Muscle of leg (tissue), 11 donors: ENCODE data around the gene FHL1. TPM values are rescaled to one million over a fixed set of nuclear protein-coding genes. Genes with fewer than 3 reads are reported as not detected.

Experiments used
- DNase-seq: peaks from one replicate; pipeline ENCODE4 v3.0.0; 2013
- H3K27ac ChIP-seq: one replicate; pipeline ENCODE4 v1.5.1; 2013; ENCODE audit warnings: mild to moderate bottlenecking, low read length, control low read depth
- H3K27me3 ChIP-seq: one replicate; pipeline ENCODE4 v1.6.1; 2013; ENCODE audit warnings: low read length; ENCODE audit not compliant: control insufficient read depth, insufficient read depth
- H3K36me3 ChIP-seq: one replicate; pipeline ENCODE4 v1.6.1; 2013; ENCODE audit warnings: low read length; ENCODE audit not compliant: control insufficient read depth, insufficient read depth
- H3K4me1 ChIP-seq: one replicate; pipeline ENCODE4 v1.6.1; 2013; ENCODE audit warnings: low read length; ENCODE audit not compliant: control insufficient read depth, insufficient read depth
- H3K4me3 ChIP-seq: one replicate; pipeline ENCODE4 v1.5.1; 2013; ENCODE audit warnings: low read length, control low read depth
- H3K9me3 ChIP-seq: replicated peaks from 2 replicates; pipeline ENCODE4 v1.6.1; 2013; ENCODE audit warnings: low read depth, low read length; ENCODE audit not compliant: control insufficient read depth
- WGBS: methylation state at CpG from one replicate; pipeline ENCODE4 v1.1.5; 2013; ENCODE audit warnings: missing lambda C conversion rate; ENCODE audit not compliant: insufficient coverage; 5-methylcytosine and 5-hydroxymethylcytosine counted together
- polyA plus RNA-seq, 8 donors: library from polyadenylated mRNA; unstranded; fragments of 120-200 nt; gene quantifications; one replicate each; pipeline versions ENCODE4 v1.2.1 to v1.2.3, GENCODE V29; 2013; ENCODE audit warnings: inconsistent platforms in 1 of 8, low replicate concordance in 1 of 8; ENCODE audit not compliant: insufficient read length in 8 of 8, insufficient read depth in 1 of 8
- total RNA-seq: library from RNA; stranded (reverse); fragments of 120-200 nt; gene quantifications from one replicate; pipeline ENCODE4 v1.2.4, GENCODE V29; 2013

FHL1 gene
- total and polyA plus RNA-seq, 9 donors = 1,092 to 1,847 (median 1,474) TPM

DNA sequence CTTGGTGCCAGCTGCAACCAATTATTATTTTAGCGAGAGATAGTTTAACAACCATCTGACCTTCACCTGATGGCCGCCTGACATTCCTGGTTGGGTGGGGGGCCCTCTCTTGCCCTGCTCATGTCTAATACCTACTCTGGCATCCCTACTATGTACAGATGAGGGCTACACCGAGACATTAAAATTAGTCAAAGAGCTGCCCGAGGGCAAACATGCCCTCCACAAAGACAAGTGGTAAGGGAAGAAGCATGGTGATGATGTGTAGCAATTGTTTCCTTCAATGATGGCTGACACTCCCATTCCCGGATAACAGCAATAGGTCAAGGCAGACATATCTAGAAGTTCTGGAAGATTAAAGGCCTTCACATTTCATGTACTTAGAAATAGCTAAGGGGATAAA lies 54.3 kb downstream of the FHL1 start:
- peaks cover 17% of the 10 kb centered on the region for H3K4me1 ChIP-seq
- peaks cover 6% of the 10 kb centered on the region for H3K36me3 ChIP-seq
- peaks cover 7% of the 10 kb centered on the region for H3K27me3 ChIP-seq
- H3K27ac ChIP-seq = no peak overlapping the region
- WGBS = 20% methylated on average over 1 of the region's 5 CpGs
- no peaks in the 10 kb centered on the region for H3K9me3 ChIP-seq
- DNase-seq = no peak
- no peak overlapping the region for H3K4me3 ChIP-seq

DNA sequence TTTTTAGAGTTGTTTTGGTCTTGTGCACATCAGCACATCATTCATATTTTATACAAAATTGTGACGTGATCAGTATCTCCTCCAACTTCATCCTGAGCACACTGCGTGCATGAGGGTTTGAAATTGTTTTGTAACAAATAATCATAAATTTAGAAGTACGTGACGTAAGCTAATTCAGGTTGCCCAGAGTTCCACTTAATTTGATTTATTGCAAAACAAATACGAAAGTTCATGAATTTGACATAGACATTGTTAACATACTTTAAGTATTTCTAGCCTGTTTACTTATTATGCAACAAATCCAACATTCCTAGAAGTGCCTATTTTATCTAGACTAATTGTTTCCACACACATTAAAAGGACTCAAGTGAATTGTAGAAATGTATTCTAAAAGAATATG lies 55.6 kb downstream of the FHL1 start:
- H3K36me3 ChIP-seq = peaks cover 18% of the 10 kb centered on the region
- WGBS = no CpG with 5 or more reads among the region's 5 CpGs
- no peaks in the 10 kb centered on the region for H3K9me3 ChIP-seq
- no peak for DNase-seq
- no peak overlapping the region for H3K27ac ChIP-seq
- H3K4me3 ChIP-seq = no peak overlapping the region
- peaks cover 8% of the 10 kb centered on the region for H3K27me3 ChIP-seq
- peaks cover 19% of the 10 kb centered on the region for H3K4me1 ChIP-seq

DNA sequence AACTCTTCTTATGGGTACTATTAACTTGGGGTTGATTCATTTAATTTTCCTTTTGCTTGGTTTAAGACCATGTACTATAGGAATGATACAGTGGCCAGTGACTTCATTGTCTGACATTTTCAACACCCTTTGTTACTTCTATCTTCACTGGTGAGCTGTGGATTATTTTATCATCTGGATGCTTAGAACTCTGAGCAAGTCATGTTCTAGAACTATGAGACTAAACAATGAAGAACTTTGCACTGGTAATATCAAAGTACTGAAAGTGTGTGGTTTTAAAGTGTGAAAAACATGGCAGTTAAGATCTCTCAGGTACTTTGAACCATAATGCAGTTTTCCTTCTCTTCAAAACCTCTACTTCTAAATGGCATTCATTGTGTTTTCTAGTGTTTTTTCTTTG lies 56.1 kb downstream of the FHL1 start:
- H3K9me3 ChIP-seq = no peaks in the 10 kb centered on the region
- H3K4me3 ChIP-seq = no peak overlapping the region
- DNase-seq = no peak
- H3K27ac ChIP-seq = peak overlapping the region; percentile 8
- H3K36me3 ChIP-seq = peaks cover 24% of the 10 kb centered on the region
- H3K4me1 ChIP-seq = peaks cover 19% of the 10 kb centered on the region
- H3K27me3 ChIP-seq = peaks cover 13% of the 10 kb centered on the region

DNA sequence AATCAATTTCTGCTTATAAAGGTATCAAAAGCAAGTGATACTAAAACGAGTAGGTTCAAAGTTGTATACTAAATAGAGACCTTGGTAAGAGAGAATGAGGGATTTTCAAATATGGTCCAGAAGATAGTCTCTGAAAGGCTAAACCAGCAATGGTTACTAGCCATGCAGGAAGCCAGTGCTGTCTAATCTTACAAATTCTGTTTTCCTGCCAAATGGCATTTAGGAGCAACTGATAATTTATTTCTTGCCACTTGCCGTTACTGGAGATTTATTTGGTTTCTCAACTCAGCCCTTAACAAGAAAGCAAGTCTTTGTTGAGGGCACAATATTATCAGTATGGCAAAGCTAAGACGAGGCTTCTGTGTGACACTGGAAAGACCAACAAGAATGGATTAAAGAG lies 56.6 kb downstream of the FHL1 start:
- H3K27me3 ChIP-seq = peaks cover 16% of the 10 kb centered on the region
- H3K4me1 ChIP-seq = peaks cover 19% of the 10 kb centered on the region
- DNase-seq = no peak
- WGBS = 40% methylated on average over 1 of the region's 3 CpGs
- peak overlapping the region; percentile 78 for H3K27ac ChIP-seq
- H3K4me3 ChIP-seq = peak overlapping the region; percentile 11
- peaks cover 27% of the 10 kb centered on the region for H3K36me3 ChIP-seq
- no peaks in the 10 kb centered on the region for H3K9me3 ChIP-seq

DNA sequence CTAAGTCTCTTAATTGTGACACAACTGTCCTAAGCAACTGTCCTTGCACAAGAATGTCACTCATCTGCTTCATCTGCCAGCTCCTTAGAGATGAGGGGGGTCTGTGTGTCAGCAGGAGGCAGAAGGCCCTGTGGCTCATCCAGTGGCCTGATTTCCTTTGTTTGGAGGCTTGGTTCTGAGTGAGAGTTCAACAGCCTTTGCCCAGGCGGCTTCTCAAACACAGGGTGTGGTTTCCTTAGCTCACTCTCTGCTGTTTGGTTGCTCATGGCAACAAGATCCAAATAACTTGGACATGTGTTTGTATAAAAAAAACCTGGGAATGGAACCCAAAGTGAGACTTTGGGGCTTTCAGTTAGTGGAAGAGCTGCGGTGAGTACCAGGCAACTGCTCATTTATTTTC lies 57.2 kb downstream of the FHL1 start:
- peak; percentile 89 for DNase-seq
- Histone ChIP-seq H3K27me3 (peaks cover 21% of the 10 kb centered on the region), H3K9me3 (no peaks in the 10 kb centered on the region), H3K4me3 (peak overlapping the region; percentile 21), H3K36me3 (peaks cover 31% of the 10 kb centered on the region), H3K4me1 (peaks cover 19% of the 10 kb centered on the region), H3K27ac (peak overlapping the region; percentile 78)
- WGBS = 25% methylated on average over 1 of the region's 2 CpGs

DNA sequence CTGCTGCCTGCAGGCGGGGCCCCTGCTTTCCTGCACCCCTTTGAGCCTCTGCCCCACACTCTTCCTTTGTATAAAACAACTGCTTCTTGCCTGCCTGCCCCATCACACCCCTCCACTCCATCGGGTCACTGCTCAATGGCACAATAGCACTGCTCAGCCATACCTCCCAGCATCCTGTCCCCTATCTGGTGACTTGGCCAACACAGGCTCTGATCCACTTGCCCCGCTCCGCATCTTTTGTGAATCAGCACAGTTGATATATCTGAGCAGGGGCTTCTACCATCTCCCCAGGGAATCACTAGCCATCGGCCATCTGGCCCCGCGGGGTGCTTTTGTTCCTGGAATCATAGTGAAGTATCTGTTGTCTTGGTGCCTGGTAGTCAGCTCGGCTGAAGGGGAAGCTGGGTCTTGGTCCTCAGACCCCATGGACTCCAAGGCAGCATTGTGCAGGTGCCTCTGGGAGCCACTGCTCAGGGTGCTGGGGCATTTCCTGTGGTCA lies 58.6 kb downstream of the FHL1 start:
- no peak for DNase-seq
- Histone ChIP-seq H3K27ac (no peak overlapping the region), H3K4me1 (peaks cover 17% of the 10 kb centered on the region), H3K27me3 (peaks cover 21% of the 10 kb centered on the region), H3K36me3 (peaks cover 33% of the 10 kb centered on the region), H3K9me3 (no peaks in the 10 kb centered on the region), H3K4me3 (no peak overlapping the region)
- 77% methylated on average over 7 of the region's 8 CpGs for WGBS

DNA sequence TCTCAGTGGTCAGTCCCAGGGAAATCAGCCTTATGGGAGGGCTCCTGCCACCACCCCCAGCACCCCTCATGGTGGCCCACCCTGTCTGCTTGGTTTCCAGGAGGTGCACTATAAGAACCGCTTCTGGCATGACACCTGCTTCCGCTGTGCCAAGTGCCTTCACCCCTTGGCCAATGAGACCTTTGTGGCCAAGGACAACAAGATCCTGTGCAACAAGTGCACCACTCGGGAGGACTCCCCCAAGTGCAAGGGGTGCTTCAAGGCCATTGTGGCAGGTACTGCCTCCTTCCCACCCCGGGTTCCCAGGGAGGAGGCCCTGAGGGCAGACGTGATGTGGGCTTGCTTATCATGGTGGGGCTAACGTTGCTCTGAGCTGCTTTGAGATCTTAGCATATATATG lies 59.6 kb downstream of the FHL1 start:
- Histone ChIP-seq H3K27ac (no peak overlapping the region), H3K4me1 (peaks cover 17% of the 10 kb centered on the region)

DNA sequence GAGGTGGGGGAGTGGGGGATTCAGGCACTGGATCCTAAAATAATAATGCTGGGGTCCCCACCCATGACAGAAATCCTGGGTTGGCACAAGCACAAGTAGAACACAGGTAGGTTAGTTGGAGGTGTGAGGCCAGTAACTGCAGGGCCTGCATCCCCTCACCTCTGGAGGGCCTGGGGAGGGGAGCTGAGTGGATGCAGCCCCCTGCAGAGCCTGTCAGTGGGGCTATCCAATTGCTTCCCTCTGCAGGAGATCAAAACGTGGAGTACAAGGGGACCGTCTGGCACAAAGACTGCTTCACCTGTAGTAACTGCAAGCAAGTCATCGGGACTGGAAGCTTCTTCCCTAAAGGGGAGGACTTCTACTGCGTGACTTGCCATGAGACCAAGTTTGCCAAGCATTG lies 60.2 kb downstream of the FHL1 start:
- Histone ChIP-seq H3K36me3 (peaks cover 33% of the 10 kb centered on the region), H3K27ac (no peak overlapping the region), H3K9me3 (no peaks in the 10 kb centered on the region), H3K4me1 (peaks cover 17% of the 10 kb centered on the region), H3K4me3 (no peak overlapping the region), H3K27me3 (peaks cover 26% of the 10 kb centered on the region)
- WGBS = 60% methylated on average over 3 of the region's 4 CpGs
- no peak for DNase-seq

More for the DNA sequence above, 59.6 kb downstream of the FHL1 start:
- Histone ChIP-seq H3K9me3 (no peaks in the 10 kb centered on the region), H3K4me3 (no peak overlapping the region), H3K27me3 (peaks cover 23% of the 10 kb centered on the region), H3K36me3 (peaks cover 33% of the 10 kb centered on the region)
- DNase-seq = no peak
- WGBS = 71% methylated on average over 3 of the region's 6 CpGs

DNA sequence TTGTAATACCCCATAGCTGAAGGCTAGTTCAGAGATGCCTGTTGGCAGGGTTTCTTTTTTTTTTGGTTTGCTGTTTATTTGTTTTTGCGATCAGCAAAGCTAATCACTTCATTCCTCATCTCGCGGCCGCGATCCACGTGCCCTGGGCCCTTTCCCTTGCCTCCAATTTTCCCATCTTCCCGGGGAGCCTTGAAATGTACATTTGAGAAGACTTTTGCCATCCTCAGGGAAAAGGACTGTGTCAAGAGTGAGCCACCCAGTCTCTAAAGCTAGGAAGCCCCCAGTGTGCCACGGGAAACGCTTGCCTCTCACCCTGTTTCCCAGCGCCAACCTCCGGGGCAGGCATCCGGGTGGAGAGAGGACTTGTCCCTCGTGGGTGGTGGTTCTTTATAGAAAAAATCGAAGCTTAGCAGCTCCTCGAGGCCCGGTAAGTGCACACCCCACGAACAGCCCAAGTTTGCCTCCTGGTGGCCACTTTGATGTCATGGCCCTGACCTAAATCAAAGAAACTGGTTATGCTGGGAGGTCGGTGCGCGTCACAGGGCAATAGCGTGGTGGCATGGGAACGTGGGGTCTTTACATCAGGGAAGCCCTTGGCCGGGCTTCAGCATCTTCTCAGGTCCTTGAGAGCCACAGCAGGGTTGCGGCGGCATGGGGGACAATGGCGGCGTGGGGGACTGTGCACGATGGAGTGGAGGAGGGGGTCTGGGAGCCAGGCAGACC lies 61.8 kb downstream of the FHL1 start:
- peaks cover 30% of the 10 kb centered on the region for H3K27me3 ChIP-seq
- peaks cover 33% of the 10 kb centered on the region for H3K36me3 ChIP-seq
- 45% methylated on average over 13 of the region's 28 CpGs for WGBS
- no peak overlapping the region for H3K4me3 ChIP-seq
- peaks cover 17% of the 10 kb centered on the region for H3K4me1 ChIP-seq
- H3K9me3 ChIP-seq = no peaks in the 10 kb centered on the region
- H3K27ac ChIP-seq = peak overlapping the region; percentile 42
- peak; percentile 60 for DNase-seq

DNA sequence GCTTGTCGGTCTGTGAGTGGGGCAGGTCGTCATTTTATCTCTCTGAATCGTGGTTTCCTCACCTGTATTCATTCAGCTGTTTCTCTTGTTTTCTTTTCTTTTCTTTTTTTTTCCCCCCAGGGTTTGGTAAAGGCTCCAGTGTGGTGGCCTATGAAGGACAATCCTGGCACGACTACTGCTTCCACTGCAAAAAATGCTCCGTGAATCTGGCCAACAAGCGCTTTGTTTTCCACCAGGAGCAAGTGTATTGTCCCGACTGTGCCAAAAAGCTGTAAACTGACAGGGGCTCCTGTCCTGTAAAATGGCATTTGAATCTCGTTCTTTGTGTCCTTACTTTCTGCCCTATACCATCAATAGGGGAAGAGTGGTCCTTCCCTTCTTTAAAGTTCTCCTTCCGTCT lies 62.4 kb downstream of the FHL1 start:
- 62% methylated on average over 3 of the region's 9 CpGs for WGBS
- Histone ChIP-seq H3K27ac (no peak overlapping the region), H3K36me3 (peaks cover 33% of the 10 kb centered on the region), H3K4me3 (no peak overlapping the region), H3K9me3 (no peaks in the 10 kb centered on the region), H3K27me3 (peaks cover 31% of the 10 kb centered on the region), H3K4me1 (peaks cover 17% of the 10 kb centered on the region)
- DNase-seq = no peak
